Epithelial cell of proximal tubule (primary cell): ENCODE results near the gene PEDS1. TPM values are rescaled to one million over a fixed set of nuclear protein-coding genes. Genes with fewer than 3 reads are reported as not detected.

Source experiments
- DNase-seq: peaks from one replicate; pipeline ENCODE4 v3.0.0-alpha.2; 2011; ENCODE audit warnings: low read depth
- H3K4me3 ChIP-seq: 2 replicates; pipeline ENCODE4 v1.5.1; 2011; ENCODE audit warnings: low read depth, mild to moderate bottlenecking, low read length
- CTCF ChIP-seq: conservative IDR thresholded peaks from 2 replicates; pipeline ENCODE4 v1.5.1; 2012; ENCODE audit warnings: low read depth, mild to moderate bottlenecking, low read length
- total RNA-seq: library from RNA; depleted of rRNA; stranded (reverse); fragments of >200 nt; gene quantifications from 2 replicates; pipeline ENCODE4 v1.2.3, GENCODE V29; 2015

The PEDS1 gene
- total RNA-seq, 1 donor from 2014 or later: 43.2 TPM

- no peak overlapping the region for H3K4me3 ChIP-seq
- DNase-seq: no peak
- TF ChIP-seq CTCF: no peak
Observed at GRCh38 chr20:50145566-50145965, 8.0 kb downstream of the PEDS1 start.

GRCh38 chr20:50144362-50144761, 9.2 kb downstream of the PEDS1 start:
- TF ChIP-seq CTCF: no peak
- no peak overlapping the region for H3K4me3 ChIP-seq
- peak; percentile 95 for DNase-seq

DNA sequence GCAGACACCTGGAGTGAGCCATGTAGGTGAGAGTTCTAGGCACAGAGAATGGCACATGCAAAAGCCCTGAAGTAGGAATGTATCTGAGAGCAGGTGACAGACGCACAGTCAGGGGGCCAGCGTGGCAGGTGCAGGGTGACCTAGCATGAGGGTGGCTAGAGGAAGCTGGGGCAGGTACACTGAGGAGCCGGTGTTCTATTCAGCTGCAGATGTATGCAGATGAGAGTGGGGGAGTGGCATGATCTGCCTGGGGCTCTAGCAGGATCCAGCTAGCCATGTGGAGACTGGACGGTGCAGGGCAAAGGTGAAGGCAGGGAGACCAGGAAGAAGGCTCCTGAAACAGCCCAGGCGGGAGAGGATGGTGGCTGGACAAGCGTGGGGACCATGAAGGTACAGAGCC, 10.7 kb downstream of the PEDS1 start:
- no peak for TF ChIP-seq CTCF
- H3K4me3 ChIP-seq: no peak overlapping the region
- DNase-seq: no peak

- TF ChIP-seq CTCF: no peak
- DNase-seq: no peak
- no peak overlapping the region for H3K4me3 ChIP-seq
Observed at GRCh38 chr20:50141811-50142561, 11.5 kb downstream of the PEDS1 start.

DNA sequence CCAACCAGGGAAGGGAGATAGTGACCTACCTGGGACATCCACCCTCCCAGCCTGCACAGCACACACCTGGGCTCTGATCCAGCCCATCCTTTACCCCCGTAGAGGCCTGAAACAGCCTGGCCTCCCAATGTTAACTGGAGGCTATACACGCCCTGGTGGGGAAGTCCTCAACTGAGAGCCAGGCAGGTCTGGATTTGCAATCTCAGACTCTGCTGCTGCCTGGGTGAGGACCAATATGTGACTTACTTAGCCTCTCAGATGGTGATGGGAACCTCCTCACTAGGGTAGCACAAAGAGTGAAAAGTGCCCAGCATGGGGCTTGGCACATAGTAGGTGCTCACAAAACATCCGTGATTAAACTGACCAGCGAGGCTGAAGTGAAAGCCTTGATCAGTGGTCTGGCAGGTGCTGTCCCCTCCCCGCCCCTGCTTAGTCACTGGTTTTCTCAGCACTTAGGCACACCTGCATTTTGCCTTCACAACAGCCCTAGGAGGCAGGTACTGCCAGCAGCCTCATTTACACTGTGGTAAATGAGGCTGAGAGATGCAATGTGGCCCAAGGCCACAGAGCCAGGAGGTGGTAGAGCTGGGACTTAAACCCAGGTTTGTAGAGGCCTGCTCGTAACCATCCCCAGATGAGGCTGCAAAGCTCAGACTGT, 12.4 kb downstream of the PEDS1 start:
- no peak for TF ChIP-seq CTCF
- no peak for DNase-seq
- no peak overlapping the region for H3K4me3 ChIP-seq

- no peak overlapping the region for H3K4me3 ChIP-seq
- DNase-seq: no peak
- no peak for TF ChIP-seq CTCF
Observed at GRCh38 chr20:50140339-50140859, 13.1 kb downstream of the PEDS1 start.
